Measurements from ENCODE around the gene MIA2.
"Not testable (repeated sequence)": the region's sequence is repeated elsewhere in the genome, so short reads cannot be mapped to it uniquely, and the experiment has no call there.

DNA sequence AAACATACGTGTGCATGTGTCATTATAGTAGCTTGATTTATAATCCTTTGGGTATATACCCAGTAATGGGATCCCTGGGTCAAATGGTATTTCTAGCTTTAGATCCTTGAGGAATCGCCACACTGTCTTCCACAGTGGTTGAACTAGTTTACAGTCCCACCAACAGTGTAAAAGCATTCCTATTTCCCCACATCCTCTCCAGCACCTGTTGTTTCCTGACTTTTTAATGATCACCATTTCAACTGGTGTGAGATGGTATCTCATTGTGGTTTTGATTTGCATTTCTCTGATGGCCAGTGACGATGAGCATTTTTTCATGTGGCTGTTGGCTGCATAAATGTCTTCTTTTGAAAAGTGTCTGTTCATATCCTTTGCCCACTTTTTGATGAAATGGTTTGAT, 26.4 kb downstream of the MIA2 start:
- TF ChIP-seq, protein P1, sequence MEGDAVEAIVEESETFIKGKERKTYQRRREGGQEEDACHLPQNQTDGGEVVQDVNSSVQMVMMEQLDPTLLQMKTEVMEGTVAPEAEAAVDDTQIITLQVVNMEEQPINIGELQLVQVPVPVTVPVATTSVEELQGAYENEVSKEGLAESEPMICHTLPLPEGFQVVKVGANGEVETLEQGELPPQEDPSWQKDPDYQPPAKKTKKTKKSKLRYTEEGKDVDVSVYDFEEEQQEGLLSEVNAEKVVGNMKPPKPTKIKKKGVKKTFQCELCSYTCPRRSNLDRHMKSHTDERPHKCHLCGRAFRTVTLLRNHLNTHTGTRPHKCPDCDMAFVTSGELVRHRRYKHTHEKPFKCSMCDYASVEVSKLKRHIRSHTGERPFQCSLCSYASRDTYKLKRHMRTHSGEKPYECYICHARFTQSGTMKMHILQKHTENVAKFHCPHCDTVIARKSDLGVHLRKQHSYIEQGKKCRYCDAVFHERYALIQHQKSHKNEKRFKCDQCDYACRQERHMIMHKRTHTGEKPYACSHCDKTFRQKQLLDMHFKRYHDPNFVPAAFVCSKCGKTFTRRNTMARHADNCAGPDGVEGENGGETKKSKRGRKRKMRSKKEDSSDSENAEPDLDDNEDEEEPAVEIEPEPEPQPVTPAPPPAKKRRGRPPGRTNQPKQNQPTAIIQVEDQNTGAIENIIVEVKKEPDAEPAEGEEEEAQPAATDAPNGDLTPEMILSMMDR (IDR thresholded peaks at IDR 0.05) = not testable (repeated sequence)
- not testable (repeated sequence) for TF ChIP-seq POLR2AphosphoS5 (IDR thresholded peaks at IDR 0.05)
